ENCODE results near the gene C2CD4C. TPM values are rescaled to one million over a fixed set of nuclear protein-coding genes. Genes with fewer than 3 reads are reported as not detected.

C2CD4C gene
- total and polyA plus RNA-seq, 2 of the 13 experiments (the other 11 are each of a cell fraction or from before 2014, with no cell fraction given): not detected

DNA sequence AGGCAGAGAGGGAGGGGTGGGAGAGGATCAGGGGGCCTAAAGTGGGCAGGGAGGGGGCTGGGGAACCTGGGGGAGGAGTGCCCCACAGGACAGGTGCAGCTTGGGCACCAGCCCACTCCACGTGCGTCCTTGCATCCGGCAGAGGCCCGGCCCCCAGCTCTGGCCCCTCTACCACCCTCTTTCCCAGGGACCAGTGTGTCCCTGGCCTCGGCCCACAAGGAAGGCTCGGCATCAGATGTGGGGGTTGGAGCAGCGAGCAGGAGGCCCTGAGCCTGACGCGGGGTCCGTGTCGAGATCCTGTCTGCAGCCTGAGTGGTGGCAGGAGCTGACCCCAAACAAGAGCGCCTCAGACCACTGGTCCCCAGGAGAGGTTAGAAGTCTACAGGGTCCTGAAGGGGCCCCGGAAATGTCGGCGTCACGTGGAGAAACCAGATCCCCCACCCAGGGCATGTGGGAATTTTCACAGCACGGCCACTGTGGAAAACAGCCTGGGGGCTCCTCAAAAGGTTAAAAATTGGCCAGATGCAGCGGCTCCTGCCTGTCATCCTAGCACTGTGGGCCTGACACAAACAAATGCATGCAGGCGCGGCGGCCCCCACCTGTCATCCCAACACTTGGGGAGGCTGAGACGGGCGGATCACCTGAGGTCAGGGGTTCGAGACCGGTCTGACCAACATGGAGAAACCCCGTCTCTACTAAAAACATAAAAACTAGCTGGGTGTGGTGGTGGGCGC, 30.4 kb upstream of the C2CD4C start (continued):
- TF ChIP-seq, protein P1, sequence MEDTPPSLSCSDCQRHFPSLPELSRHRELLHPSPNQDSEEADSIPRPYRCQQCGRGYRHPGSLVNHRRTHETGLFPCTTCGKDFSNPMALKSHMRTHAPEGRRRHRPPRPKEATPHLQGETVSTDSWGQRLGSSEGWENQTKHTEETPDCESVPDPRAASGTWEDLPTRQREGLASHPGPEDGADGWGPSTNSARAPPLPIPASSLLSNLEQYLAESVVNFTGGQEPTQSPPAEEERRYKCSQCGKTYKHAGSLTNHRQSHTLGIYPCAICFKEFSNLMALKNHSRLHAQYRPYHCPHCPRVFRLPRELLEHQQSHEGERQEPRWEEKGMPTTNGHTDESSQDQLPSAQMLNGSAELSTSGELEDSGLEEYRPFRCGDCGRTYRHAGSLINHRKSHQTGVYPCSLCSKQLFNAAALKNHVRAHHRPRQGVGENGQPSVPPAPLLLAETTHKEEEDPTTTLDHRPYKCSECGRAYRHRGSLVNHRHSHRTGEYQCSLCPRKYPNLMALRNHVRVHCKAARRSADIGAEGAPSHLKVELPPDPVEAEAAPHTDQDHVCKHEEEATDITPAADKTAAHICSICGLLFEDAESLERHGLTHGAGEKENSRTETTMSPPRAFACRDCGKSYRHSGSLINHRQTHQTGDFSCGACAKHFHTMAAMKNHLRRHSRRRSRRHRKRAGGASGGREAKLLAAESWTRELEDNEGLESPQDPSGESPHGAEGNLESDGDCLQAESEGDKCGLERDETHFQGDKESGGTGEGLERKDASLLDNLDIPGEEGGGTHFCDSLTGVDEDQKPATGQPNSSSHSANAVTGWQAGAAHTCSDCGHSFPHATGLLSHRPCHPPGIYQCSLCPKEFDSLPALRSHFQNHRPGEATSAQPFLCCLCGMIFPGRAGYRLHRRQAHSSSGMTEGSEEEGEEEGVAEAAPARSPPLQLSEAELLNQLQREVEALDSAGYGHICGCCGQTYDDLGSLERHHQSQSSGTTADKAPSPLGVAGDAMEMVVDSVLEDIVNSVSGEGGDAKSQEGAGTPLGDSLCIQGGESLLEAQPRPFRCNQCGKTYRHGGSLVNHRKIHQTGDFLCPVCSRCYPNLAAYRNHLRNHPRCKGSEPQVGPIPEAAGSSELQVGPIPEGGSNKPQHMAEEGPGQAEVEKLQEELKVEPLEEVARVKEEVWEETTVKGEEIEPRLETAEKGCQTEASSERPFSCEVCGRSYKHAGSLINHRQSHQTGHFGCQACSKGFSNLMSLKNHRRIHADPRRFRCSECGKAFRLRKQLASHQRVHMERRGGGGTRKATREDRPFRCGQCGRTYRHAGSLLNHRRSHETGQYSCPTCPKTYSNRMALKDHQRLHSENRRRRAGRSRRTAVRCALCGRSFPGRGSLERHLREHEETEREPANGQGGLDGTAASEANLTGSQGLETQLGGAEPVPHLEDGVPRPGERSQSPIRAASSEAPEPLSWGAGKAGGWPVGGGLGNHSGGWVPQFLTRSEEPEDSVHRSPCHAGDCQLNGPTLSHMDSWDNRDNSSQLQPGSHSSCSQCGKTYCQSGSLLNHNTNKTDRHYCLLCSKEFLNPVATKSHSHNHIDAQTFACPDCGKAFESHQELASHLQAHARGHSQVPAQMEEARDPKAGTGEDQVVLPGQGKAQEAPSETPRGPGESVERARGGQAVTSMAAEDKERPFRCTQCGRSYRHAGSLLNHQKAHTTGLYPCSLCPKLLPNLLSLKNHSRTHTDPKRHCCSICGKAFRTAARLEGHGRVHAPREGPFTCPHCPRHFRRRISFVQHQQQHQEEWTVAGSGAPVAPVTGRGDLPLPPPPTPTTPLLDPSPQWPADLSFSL (CRISPR knock-in tag; IDR thresholded peaks at IDR 0.05): no peak
- TF ChIP-seq, protein P2, sequence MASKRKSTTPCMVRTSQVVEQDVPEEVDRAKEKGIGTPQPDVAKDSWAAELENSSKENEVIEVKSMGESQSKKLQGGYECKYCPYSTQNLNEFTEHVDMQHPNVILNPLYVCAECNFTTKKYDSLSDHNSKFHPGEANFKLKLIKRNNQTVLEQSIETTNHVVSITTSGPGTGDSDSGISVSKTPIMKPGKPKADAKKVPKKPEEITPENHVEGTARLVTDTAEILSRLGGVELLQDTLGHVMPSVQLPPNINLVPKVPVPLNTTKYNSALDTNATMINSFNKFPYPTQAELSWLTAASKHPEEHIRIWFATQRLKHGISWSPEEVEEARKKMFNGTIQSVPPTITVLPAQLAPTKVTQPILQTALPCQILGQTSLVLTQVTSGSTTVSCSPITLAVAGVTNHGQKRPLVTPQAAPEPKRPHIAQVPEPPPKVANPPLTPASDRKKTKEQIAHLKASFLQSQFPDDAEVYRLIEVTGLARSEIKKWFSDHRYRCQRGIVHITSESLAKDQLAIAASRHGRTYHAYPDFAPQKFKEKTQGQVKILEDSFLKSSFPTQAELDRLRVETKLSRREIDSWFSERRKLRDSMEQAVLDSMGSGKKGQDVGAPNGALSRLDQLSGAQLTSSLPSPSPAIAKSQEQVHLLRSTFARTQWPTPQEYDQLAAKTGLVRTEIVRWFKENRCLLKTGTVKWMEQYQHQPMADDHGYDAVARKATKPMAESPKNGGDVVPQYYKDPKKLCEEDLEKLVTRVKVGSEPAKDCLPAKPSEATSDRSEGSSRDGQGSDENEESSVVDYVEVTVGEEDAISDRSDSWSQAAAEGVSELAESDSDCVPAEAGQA (IDR thresholded peaks at IDR 0.05; ENCODE audit: low read depth): no peak
- TF ChIP-seq, protein P2 (CRISPR knock-in tag; IDR thresholded peaks at IDR 0.05; ENCODE audit: borderline replicate concordance): no peak
- no peak for TF ChIP-seq ZNF317 (CRISPR knock-in tag; IDR thresholded peaks at IDR 0.05)
- TF ChIP-seq NCOA5 (CRISPR knock-in tag; IDR thresholded peaks at IDR 0.05): no peak
